22Rv1 (cell line): Measurements from ENCODE around the gene CKS1B.

Experiments
- CTCF ChIP-seq: fragments of 450-650 bp; IDR thresholded peaks from 2 replicates; pipeline ENCODE4 v1.5.1; 2017; ENCODE audit warnings: mild to moderate bottlenecking
- ZFX ChIP-seq: fragments of 450-650 bp; IDR thresholded peaks from 2 replicates; pipeline ENCODE4 v1.6.1; 2017; ENCODE audit warnings: antibody characterized with exemption, borderline replicate concordance

GRCh38 chr1:155003227-155003765 is 28.8 kb downstream of the CKS1B start:
- TF ChIP-seq CTCF (no peak), ZFX (no peak)
